ENCODE results near the gene DCUN1D1.
"Not testable (repeated sequence)": the region's sequence is repeated elsewhere in the genome, so short reads cannot be mapped to it uniquely, and the experiment has no call there.

DCUN1D1 gene

DNA sequence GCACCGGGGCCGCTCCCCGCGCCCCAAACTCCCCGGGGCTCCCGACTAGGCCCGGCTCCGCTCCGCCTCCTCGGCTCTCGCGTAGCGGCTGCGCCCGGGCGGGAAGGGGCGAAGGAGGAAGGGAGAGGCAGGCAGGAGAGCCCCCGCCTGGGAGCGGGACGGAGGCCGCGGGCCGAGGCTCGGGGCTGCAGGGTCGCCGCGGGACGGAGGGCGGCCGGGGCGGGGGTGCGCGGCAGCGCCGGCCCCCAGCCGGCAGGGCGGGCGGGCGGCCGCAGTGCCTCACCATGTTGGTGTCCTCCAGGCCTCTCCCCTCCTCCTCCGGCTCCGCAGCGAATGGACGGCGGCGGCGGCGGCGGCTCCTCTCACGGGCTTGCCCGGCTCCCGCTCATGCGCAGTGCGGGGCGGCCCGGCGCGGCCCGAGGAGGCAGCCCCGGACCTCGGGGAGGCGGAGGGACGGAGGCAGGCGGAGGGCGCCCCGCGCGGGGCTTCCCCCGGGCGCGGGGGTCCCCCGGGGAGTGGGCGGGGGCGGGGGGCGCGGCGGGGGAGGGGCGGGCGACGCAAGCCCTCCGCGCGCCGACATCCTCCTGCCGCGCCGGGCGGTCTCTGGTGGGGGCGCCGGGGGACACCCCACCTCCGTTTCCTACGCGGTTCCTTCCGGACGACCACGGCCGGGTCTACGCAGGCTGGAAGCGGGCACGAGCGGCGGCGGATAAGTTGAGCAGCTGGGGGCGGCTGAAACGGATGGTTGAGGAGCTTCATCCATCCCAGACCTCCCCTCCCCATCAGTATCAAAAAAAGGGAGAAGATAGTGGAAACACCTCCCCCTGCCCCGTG, at the start of gene DCUN1D1:
Gene DCUN1D1 (minus strand): TSS at position 335 of the 834 bp plus-strand sequence. CDS start 49 bp downstream, at position 286.
- DNase-seq: peak; percentile 91

DNA sequence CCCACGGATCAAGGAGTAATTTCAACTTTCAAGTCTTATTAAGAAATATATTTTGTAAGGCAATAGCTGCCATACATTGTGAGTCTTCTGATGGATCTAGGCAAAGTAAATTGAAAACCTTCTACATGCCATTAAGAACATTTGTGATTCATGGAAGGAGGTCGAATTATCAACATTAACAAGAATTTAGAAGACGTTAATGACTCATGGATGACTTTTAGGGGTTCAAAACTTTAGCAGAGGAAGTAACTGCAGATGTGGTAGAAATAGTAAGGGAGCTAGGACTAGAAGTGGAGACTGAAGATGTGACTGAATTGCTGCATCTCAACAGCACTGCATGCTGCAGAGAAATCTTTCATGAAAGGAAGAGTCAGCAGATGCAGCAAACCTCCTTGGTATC, 48.1 kb upstream of the DCUN1D1 start:
- no peak for DNase-seq

DNA sequence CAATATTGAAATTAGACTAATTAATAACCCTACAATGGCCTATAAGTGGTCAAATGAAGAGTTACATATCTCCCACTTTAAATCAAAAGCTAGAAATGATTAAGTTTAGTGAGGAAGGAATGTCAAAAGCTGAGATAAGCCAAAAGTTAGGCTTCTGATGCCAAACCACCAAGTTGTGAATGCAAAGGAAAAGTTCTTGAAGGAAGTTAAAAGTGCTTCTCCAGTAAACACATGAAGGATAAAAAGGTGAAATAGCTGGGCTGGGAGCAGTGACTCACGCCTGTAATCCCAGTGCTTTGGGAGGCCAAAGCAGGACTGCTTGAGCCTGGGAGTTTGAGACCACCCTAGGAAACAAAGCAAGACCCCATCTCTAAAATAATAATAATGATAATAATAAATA, 46.9 kb upstream of the DCUN1D1 start:
- no peak for DNase-seq

DNA sequence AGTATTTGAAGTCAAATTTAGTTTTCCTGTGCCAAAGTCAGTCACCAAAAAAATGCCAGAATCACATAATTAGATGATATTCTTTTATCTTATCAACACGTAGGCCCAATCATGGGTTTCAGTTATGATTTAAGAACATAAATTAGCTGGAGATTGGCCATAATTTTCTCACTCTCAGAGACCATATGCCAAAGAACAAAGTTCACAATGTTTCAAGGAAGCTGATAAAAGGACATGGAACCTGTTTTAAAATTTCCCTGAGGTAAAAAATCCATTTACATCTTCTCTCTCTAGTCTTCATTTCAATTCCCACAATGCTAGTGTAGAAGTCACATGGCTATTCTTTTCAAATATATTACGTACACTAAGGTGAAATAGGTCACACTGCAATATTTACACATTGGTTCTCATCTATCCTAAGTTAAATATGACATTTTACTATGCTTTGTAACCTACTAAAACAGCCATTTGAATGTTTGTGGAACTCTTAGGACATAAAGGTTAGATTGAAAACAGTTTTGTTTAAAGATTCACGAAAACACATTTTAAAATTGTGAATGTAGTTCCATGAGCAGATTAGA, 42.7 kb upstream of the DCUN1D1 start:
- DNase-seq: no peak

DNA sequence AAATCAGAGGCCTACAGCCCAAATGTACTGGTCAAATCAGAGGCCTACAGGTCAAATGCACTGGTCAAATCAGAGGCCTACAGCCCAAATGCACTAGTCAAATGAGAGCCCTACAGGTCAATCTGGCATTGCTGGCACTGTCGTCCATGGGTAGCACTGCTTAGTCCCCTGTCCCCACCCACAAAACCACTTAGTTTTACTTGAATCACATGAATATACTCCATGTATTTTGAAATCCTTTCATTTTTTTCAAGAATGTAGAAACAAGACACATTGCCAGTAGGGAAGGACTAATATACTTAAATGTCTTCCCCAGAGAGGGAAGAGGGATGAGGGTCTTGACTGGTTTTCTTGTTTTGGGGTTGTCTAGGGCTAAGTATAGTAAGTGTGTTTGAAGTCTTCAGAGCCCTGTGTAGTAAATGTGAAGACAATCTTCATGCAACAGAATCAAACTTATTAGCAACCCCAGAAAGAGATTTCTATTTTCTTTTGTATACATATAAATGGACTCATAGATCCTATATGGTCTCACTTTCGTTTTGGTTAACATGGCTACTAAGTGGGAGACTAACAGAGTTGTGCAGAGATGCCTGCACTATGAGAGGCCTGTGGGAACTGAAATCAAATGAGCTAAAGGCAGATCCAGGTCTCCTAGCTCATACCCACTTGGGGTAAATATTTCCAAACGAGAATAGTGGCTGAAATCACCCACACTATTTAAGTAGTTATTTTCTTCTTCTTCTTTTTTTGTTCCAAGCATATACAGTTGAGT, 38.3 kb upstream of the DCUN1D1 start:
- DNase-seq: no peak

DNA sequence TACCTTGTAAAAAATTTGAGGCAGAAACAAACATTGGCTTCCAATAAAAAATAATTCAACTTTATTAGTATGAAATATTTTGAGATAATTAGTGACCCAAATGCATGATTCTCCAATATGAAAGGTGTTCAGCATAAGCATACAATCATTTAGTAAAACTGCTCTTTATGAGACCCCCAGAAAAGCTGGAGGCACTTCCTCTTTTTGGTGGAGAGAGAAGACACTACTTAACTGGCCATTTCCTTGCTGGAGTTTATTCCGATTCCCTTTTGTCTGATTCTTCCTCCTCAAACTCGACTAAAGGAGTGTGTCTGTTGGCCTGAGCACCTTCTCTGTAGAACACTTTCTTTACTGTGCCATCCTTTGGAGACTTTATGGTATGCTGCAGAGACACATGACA, 34.8 kb upstream of the DCUN1D1 start:
- DNase-seq: no peak

DNA sequence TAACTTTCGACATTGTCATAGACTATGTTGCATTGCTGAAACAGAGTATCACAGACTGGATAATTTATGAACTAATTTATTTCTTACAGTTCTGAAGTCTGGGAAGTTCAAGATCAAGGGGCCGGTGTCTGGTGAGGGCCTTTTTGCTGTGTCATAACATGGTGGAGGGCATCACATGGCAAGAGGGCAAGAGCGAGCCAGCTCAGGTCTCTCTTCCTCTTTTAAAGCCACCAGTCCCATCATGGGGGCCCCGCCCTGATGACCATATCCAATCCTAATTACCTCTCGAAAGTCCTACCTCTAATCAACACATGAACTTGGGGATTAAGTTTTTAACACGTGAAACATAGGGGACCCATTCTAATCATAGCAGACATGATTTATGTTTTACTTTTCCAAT, 33.5 kb upstream of the DCUN1D1 start:
- no peak for DNase-seq

DNA sequence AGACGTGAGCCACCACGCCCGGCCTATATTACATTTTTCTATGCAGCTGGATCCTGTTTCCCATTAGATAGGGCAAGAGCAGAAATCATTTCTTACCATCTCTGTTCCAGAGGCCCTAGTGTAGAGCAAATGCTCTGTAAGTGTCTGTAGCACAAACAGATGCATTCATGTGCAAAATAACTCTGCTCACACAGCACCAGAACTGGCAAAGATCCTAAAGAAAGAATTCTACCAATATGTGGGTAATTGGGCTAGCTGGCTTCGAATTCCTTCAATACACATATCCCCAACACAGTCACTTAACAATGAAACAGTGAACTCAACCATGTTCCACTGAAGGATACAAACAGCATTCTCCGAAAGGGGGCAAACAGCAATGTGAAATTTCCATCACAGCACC, 32.7 kb upstream of the DCUN1D1 start:
- no peak for DNase-seq

DNA sequence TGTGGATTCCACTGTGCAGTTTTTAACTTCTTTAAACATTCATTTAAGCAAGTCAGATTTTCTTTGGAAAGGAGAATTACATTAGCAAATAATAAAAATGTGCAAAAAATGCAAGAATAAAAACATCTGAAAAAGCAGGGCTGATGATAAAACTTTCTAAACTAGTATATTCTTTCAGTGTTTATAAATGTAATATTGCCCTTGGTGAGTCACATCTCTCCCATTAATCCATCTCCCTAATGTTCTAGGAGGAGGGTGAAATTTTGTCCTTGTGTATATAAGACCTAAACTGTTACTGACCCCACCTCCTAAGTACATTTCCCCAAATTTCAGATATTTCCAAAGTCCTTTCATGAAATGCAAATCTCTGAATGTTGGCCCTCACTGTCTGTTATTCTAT, 28.5 kb upstream of the DCUN1D1 start:
- no peak for DNase-seq

DNA sequence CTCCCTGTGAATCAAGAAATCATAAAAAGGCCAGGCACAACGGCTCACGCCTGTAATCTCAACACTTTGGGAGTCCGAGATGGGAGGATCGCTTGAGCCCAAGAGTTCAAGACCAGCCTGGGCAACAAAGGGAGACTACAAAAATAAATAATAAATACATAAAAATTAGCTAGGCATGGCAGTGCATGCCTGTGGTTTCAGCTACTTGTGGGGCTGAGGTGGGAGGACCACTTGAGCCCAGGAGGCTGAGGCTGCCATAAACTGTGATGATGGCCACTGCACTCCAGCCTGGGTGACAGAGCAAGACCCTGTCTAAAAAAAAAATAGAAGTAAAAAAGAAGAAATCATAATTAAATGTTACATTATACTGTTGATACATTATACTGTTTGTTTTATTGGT, 28.0 kb upstream of the DCUN1D1 start:
- DNase-seq: no peak

DNA sequence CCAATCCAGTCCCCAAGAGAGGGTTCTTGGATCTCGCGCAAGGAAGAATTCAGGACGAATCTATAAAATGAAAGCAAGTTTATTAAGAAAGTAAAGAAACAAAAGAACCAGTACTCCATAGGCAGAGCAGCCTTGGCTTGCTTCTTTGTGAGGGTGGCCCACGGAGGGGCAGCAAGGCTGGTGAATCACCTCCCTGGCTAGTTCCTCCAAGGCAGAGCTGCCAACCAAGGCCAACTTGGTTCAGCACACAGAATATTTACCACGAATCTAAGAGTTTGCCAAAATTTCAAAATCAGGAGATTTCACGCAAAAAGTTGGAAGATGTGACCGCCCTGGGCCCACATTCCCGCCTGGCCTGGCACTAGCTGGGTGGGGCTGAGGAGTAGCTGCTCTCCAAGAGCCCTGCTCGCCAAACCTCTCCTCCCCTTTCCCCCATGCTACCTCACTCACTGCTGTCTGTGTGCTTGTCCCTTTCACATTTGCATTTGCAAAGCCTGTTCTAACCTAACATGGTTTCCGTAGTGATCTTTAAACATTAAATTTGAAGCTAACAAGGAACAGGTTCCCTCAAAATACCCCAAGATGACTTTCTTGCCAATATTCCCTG, 26.2 kb upstream of the DCUN1D1 start:
- DNase-seq: no peak

DNA sequence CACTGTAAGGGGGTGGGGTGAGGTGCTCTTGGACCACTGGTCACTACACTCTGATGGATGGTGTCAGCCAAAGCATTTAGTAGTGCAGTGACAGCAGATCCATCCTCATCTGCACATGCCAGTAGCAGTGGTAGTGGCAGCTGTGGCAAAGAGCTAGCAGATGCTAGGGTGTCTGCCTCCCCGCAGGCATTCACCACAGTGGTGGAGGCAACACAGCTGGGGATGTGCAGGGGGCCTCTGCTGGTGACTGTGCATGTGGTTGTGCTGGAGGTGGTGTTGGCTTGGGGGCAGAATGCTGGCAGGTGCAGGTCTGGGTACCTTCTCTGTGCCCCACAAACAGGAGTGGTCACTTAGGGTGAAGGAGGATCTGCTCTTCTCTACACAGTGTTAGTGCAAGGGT, 19.4 kb upstream of the DCUN1D1 start:
- no peak for DNase-seq

DNA sequence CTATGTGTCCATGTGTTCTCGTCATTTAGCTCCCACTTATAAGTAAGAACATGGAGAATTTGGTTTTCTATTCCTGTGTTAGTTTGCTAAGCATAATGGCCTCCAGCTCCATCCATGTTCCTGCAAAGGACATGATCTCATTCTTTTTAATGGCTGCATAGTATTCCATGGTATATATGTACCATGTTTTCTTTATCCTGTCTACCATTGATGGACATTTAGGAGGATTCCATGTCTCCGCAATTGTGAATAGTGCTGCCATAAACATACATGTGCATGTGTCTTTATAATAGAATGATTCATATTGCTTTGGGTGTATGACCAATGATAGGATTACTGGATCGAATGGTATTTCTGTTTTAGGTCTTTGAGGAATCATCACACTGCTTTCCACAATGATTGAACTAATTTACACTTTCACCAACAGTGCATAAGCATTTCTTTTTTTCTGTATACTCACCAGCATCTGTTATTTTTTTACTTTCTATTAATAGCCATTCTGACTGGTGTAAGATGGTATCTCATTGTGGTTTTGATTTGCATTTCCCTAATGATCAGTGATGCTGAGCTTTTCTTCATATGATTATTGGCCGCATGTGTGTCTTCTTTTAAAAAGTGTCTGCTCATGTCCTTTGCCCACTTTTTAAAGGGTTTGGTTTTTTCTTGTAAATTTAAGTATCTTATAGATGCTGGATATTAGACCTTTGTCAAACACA, 13.3 kb upstream of the DCUN1D1 start:
- not testable (repeated sequence) for DNase-seq

DNA sequence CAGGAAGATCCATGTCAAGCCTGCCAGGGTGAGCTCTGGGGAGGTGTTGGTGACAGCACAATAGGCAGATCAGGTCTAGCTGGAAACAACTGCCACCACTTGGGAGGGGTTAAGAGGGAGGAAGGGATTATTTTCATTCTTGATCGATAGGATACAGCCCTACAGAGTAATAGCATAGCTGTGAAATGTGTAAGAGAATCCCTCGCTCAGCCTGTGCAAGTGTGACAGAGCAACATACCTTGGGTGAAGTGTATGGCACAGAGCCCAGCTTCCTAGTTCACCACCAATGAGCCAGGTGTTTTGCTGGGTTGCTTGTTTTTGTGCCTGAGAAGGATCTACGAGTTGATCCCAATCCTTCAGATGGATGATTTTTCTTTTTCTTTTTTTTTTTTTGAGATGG, 9.2 kb upstream of the DCUN1D1 start:
- no peak for DNase-seq

DNA sequence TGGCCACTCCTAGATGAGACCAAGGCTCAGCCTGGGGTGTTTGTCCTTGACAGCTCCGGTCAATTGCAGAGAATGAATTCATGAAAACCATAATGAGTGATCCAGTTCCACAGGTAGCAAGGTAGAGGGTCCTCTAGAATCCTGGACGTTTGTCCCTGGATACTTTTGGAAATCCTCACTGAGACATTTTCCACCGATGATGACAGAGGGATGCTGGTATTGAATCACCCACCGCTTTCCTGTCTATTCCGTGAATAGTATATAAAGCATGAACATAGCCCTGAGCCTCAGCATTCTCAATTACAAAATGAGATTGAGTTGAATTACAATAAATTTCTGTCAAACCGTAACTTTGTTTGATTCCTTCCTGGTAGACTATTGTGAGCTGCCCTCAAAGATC, 5.7 kb upstream of the DCUN1D1 start:
- DNase-seq: no peak

DNA sequence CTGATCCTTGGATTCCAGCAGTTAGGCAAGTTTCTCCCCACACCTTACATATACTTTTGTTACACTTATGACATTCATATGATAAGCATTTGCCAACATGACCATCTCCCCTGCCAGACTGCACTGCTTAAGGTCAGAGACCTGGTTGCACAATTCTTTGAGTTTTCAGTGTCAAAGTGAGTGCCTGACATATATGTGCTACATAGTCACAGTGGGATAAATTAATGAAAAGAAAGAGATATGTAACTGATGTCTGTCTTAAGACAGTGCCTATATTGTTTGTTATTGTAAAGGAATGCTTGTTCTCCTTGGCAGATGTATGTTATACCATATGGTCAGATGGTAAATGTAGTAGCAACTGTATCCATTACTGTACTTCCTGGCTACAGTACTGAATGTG, 3.5 kb upstream of the DCUN1D1 start:
- DNase-seq: no peak

DNA sequence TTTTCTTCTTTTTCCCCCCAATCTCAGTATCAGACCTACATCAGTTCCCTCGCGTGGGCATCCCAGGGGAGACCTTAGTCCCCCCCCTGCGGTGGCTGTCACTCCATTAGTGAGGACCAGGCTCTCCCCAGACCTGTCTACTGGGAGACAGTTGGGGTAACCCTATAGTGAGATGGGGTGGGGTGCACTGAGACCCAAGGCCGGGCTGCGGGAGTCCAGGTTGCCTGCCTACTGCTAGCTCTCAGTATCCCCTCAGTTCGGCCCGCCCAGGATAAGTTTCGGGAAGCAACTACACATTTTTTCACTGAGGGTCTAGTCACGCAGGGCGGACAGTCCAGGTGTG, 671 bp upstream of the DCUN1D1 start:
- DNase-seq: no peak

DNA sequence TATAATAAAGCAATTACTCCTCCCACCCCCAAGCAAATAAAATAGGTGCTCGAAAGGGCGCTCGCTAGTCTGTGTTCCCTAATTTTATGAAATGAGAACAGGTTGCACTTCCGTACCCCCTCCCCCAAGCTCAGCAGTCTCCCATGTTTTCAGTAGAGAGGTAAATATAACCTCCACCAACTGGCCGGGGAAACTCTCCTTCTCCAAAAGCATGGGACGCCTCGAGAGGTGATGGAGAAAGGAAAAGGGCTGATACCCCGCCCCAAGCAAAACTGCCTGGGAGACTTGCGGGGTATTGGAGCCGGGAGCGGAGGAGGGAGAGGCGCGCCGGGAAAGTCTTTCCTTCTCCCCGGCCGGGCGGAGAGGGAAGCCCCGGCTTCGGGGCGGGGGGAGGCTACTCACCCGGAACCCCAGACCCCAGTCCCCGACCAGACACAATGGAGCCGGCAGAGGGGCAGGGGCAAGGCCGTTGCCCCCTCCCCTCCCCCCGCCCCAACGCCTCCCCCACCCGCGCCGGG, 605 bp downstream of the DCUN1D1 start:
- no peak for DNase-seq

DNA sequence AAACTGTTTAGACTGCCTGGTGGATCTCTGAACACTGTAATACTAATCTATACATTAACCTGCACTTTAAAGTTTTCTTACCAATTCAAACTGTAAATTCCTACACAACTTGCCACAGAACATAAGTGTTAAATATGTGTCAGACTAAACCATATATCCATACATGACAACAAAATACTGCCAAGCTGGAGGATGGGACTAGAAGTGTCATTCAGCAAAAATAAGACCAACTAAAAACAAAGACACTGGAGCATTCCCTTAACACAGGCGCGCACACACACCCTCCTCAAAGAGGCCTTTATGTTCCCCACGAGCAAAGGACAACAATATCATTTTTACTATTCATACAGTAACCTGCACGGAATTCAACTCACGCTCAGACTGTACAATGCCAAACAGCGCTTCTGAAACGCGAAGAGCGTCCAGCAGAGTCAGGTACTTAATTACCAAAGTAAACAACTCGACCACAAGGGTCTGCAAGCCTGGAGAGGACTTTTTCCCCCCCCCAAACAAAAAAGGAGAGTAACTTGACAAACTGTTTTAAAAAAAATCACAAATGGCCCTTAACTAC, 1.1 kb downstream of the DCUN1D1 start:
- DNase-seq: no peak

DNA sequence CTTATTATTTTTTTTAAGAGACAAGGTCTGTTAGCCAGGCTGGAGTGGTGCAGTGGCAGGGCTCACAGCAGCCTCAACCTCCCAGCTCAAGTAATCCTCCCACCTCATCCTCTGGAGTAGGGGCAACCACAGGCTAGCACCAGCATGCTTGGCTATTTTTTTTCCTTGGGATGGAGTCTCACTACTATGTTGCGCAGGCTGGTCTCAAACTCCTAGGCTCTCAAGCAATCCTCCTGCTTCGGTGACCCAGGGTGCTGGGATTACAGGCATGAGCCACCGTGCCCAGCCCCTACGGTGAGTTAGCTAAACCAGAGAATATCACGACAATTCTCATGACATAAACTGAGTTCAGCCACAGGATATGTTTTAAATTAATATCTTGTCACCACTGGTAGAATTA, 2.0 kb downstream of the DCUN1D1 start:
- DNase-seq: no peak

DNA sequence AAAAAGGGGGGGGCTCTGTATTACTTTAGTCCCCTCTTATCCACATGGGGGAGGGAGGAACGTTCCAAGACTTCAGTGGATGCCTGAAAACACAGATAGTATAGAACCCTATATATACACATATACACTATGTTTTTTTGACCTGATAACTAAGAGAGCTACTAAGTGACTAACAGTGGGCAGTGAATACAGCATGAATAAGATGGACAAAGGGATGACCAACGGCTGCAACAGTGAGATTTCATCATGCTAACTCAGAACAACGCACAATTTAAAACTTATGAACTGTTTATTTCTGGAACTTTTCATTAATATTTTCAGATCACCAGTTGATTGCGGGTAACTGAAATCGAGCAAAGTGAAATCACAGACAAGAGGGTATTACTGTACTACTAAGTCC, 7.3 kb downstream of the DCUN1D1 start:
- no peak for DNase-seq

DNA sequence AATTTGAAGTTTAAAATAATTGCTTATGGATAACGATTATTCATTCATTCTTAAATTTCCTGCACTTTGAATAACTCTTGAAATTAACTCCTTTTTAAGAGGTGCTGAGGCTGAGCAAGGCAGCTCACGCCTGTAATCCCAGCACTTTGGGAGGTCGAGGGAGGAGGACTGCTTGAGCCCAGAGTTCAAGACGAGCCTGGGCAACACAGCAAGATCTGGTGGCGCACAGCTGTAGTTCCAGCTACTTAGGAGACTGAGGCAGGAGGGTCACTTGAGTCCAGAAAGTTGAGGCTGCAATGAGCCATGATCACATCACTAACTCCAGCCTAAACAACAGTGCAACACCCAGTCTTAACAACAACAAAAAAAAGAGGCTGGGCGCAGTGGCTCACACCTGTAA, 8.0 kb downstream of the DCUN1D1 start:
- DNase-seq: no peak
